ENCODE results near the gene KRTAP4-4. TPM values are rescaled to one million over a fixed set of nuclear protein-coding genes. Genes with fewer than 3 reads are reported as not detected.
"Not testable (repeated sequence)": the region's sequence is repeated elsewhere in the genome, so short reads cannot be mapped to it uniquely, and the experiment has no call there.

KRTAP4-4 gene
- total RNA-seq, 1 donor: not detected

- Histone ChIP-seq H3K4me1 (ENCODE audit: insufficient read depth, low read length) (peaks cover 6% of the 10 kb centered on the region), H2AFZ (ENCODE audit: low read length) (no peak within 1 kb of the TSS), H3K27me3 (ENCODE audit: insufficient read depth, low read length) (no peaks in the 10 kb centered on the region), H3K9me3 (ENCODE audit: low read depth, low read length) (peaks cover 2% of the 10 kb centered on the region), H3K27ac (ENCODE audit: low read depth, low read length) (peak within 1 kb of the TSS; percentile 69), H3K4me3 (ENCODE audit: insufficient read depth, low read length) (no peak within 1 kb of the TSS), H3K79me2 (ENCODE audit: insufficient read depth, low read length) (no peaks in the 10 kb centered on the region), H4K20me1 (ENCODE audit: insufficient read depth, low read length) (no peaks in the 10 kb centered on the region), H3K4me2 (ENCODE audit: insufficient read depth, low read length) (no peak within 1 kb of the TSS), H3K36me3 (ENCODE audit: insufficient read depth, low read length) (no peaks in the 10 kb centered on the region)
- no peak for TF ChIP-seq CTCF (IDR thresholded peaks at IDR 0.05; ENCODE audit: extremely low read depth, low read depth, low read length)
- peak; percentile 78 for DNase-seq (ENCODE audit: insufficient read length, low spot score, missing footprints)
These were observed 20.0 kb downstream of the KRTAP4-4 start, which contains the start of gene KRTAP4-6 for GRCh38 chr17:41140360-41141131. KRTAP4-6 (minus strand) TSS chr17:41140544; CDS start chr17:41140487, 57 bp downstream.

GRCh38 chr17:41139865-41140264 is 20.7 kb downstream of the KRTAP4-4 start:
- not testable (repeated sequence) for H4K20me1 ChIP-seq (ENCODE audit: insufficient read depth, low read length); DNase-seq (ENCODE audit: insufficient read length, low spot score, missing footprints); H3K9me3 ChIP-seq (ENCODE audit: low read depth, low read length); H3K36me3 ChIP-seq (ENCODE audit: insufficient read depth, low read length); H3K4me2 ChIP-seq (ENCODE audit: insufficient read depth, low read length); H2AFZ ChIP-seq (ENCODE audit: low read length); H3K79me2 ChIP-seq (ENCODE audit: insufficient read depth, low read length); H3K4me1 ChIP-seq (ENCODE audit: insufficient read depth, low read length); H3K27me3 ChIP-seq (ENCODE audit: insufficient read depth, low read length); H3K4me3 ChIP-seq (ENCODE audit: insufficient read depth, low read length)
- peak overlapping the region; percentile 69 for H3K27ac ChIP-seq (ENCODE audit: low read depth, low read length)

DNA sequence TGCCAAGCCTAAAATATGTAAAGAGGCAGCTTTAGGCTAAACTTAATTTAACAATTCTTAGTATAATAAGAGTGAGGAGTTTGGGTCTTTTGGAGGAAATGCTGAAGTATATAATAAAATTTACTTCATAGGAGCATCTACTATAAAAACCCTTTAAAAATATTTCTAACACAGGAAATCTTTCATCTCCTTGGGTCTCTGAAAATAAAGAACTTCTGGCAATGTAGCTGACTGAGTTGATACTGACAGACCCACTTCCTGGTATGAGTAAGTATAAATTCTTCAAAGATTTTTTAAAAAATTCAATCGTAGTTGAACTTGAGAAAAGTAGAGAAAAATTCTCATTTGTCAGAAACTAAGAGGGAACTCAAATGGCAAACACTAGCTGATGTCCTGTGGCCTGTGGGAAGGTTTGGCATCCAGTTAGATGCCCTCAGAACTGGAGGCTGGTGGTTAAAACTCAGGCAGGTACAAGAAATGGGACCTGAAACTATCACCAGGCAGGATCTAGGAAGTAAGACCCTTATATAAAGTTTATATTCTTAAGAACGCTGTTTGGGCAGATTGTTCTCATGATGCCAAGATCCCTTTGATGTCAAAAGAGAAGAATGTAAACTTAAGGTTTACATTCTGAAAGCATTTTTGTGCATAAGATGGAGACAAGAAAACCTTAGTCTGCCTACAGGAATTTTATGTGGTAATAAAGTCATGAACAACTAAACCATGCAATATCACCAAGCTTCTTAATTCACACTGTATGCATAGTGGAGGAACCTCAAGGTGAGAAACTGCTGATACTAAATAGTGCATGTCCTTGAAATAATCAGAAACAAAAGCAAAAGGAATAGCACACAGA is 26.4 kb downstream of the KRTAP4-4 start:
- TF ChIP-seq CTCF (IDR thresholded peaks at IDR 0.05; ENCODE audit: extremely low read depth, low read depth, low read length): no peak
- H3K9me3 ChIP-seq (ENCODE audit: low read depth, low read length): no peaks in the 10 kb centered on the region
- DNase-seq (ENCODE audit: insufficient read length, low spot score, missing footprints): no peak
- peak overlapping the region; percentile 15 for H3K4me2 ChIP-seq (ENCODE audit: insufficient read depth, low read length)
- H3K36me3 ChIP-seq (ENCODE audit: insufficient read depth, low read length): no peaks in the 10 kb centered on the region
- H4K20me1 ChIP-seq (ENCODE audit: insufficient read depth, low read length): no peaks in the 10 kb centered on the region
- peak overlapping the region; percentile 85 for H2AFZ ChIP-seq (ENCODE audit: low read length)
- peaks cover 19% of the 10 kb centered on the region for H3K4me1 ChIP-seq (ENCODE audit: insufficient read depth, low read length)
- H3K4me3 ChIP-seq (ENCODE audit: insufficient read depth, low read length): no peak overlapping the region
- H3K27me3 ChIP-seq (ENCODE audit: insufficient read depth, low read length): no peaks in the 10 kb centered on the region
- peak overlapping the region; percentile 31 for H3K27ac ChIP-seq (ENCODE audit: low read depth, low read length)
- no peaks in the 10 kb centered on the region for H3K79me2 ChIP-seq (ENCODE audit: insufficient read depth, low read length)

DNA sequence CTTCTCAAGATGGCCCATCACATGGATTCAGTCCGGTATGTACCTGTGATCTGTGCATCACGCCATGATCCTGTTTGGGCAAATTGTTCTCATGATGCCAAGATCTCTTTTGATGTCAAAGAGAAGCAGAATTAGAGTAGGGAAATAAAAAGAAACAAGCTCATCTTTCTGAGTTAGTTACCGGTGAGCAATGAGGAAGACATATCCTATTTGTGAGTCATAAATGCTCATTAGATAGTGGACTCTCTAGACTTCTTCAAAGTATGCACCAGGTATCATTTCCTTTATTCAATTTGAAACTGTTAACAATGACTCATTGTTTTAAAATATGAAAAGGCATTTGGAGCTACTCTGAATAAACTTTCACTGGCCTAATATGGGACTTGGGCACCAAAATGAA is 28.6 kb downstream of the KRTAP4-4 start:
- Histone ChIP-seq H3K9me3 (ENCODE audit: low read depth, low read length) (no peaks in the 10 kb centered on the region), H2AFZ (ENCODE audit: low read length) (no peak overlapping the region), H3K79me2 (ENCODE audit: insufficient read depth, low read length) (no peaks in the 10 kb centered on the region), H3K4me1 (ENCODE audit: insufficient read depth, low read length) (peaks cover 19% of the 10 kb centered on the region), H3K36me3 (ENCODE audit: insufficient read depth, low read length) (no peaks in the 10 kb centered on the region), H3K27me3 (ENCODE audit: insufficient read depth, low read length) (no peaks in the 10 kb centered on the region), H3K4me2 (ENCODE audit: insufficient read depth, low read length) (peak overlapping the region; percentile 22), H3K4me3 (ENCODE audit: insufficient read depth, low read length) (no peak overlapping the region), H3K27ac (ENCODE audit: low read depth, low read length) (peak overlapping the region; percentile 22), H4K20me1 (ENCODE audit: insufficient read depth, low read length) (no peaks in the 10 kb centered on the region)
- no peak for TF ChIP-seq CTCF (IDR thresholded peaks at IDR 0.05; ENCODE audit: extremely low read depth, low read depth, low read length)
- no peak for DNase-seq (ENCODE audit: insufficient read length, low spot score, missing footprints)
